Measurements from ENCODE around the gene FBH1. TPM values are rescaled to one million over a fixed set of nuclear protein-coding genes. Genes with fewer than 3 reads are reported as not detected.

The FBH1 gene
- total RNA-seq, 2 donors from 2014 or later = 30.9 to 63.6 TPM

DNA sequence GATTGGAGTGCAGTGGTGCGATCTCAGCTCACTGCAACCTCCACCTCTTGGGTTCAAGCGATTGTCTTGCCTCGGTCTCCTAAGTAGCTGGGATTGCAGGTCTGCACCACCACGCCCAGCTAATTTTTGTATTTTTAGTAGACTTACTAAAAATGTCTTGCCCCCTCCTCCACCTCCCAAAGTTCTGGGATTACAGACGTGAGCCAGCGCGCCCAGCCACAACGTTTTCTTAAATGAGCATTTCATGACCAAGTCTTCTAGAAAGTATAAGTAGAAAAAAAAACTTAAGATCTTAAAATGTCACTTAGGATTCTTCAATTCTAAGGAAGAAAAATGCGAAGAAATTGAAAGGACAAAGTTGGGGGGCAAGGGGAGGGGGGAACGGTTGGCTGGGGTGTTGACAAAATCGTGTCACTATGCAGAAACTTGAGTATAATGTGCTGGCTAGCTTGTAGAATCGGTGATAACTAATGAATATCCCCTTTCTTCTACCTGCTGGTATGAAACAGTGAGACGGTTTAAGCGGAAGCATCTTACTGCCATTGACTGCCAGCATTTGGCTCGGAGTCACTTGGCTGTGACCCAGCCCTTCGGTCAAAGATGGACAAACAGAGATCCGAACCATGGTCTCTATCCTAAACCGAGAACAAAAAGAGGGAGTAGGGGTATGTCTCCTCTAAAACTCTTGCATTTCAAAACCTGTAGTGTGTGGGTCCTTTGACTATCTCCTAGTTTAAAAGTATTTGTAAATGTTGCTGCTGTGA lies 12.7 kb downstream of the FBH1 start:
- Histone ChIP-seq H3K4me3 (no peak overlapping the region), H3K4me1 (peaks cover 3% of the 10 kb centered on the region), H3K36me3 (replicated peaks in 1 of 2; ENCODE audit: insufficient read depth in 1 of 2, low read depth in 2 of 2) (peaks cover 0 to 2% of the 10 kb centered on the region in 2 donors), H3K9me3 (no peaks in the 10 kb centered on the region), H3K27ac (no peak overlapping the region), H3K27me3 (no peaks in the 10 kb centered on the region)
- ATAC-seq (peak; percentile 14), DNase-seq (no peak)
- no peak for TF ChIP-seq POLR2A (IDR thresholded peaks at IDR 0.05)
- TF ChIP-seq, protein P1, sequence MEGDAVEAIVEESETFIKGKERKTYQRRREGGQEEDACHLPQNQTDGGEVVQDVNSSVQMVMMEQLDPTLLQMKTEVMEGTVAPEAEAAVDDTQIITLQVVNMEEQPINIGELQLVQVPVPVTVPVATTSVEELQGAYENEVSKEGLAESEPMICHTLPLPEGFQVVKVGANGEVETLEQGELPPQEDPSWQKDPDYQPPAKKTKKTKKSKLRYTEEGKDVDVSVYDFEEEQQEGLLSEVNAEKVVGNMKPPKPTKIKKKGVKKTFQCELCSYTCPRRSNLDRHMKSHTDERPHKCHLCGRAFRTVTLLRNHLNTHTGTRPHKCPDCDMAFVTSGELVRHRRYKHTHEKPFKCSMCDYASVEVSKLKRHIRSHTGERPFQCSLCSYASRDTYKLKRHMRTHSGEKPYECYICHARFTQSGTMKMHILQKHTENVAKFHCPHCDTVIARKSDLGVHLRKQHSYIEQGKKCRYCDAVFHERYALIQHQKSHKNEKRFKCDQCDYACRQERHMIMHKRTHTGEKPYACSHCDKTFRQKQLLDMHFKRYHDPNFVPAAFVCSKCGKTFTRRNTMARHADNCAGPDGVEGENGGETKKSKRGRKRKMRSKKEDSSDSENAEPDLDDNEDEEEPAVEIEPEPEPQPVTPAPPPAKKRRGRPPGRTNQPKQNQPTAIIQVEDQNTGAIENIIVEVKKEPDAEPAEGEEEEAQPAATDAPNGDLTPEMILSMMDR (IDR thresholded peaks at IDR 0.05) = no peak
- intact Hi-C loops (cut with DNase I) = no loop called here
- 75 to 77% methylated on average over 18 of the region's 18 CpGs for WGBS, 2 donors

DNA sequence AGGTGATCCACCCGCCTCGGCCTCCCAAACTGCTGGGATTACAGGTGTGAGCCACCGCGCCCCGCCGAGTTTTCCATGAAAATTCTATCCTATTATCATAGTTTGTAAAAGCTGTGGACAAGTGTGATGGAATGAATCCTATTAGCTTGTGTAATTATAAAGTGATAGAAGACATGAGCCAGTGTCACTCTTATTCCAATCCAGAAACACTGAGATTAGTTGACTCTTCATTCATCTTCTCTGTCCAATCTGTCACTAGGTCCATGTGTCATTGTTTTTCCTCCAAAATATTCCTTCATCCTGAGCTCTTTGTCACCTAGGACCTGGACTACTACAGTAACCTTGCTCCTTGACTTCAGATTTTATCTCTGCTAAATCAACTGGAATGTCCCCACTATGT lies 13.5 kb downstream of the FBH1 start:
- Histone ChIP-seq H3K36me3 (replicated peaks in 1 of 2; ENCODE audit: insufficient read depth in 1 of 2, low read depth in 2 of 2) (peaks cover 0 to 2% of the 10 kb centered on the region in 2 donors), H3K27ac (no peak overlapping the region), H3K4me3 (no peak overlapping the region), H3K9me3 (no peaks in the 10 kb centered on the region), H3K4me1 (peaks cover 3% of the 10 kb centered on the region), H3K27me3 (no peaks in the 10 kb centered on the region)
- intact Hi-C loops (cut with DNase I) = no loop called here
- DNase-seq (no peak), ATAC-seq (no peak)
- WGBS, 2 donors = 96 to 99% methylated on average over 6 of the region's 6 CpGs
- TF ChIP-seq, protein P1 (IDR thresholded peaks at IDR 0.05) = no peak

DNA sequence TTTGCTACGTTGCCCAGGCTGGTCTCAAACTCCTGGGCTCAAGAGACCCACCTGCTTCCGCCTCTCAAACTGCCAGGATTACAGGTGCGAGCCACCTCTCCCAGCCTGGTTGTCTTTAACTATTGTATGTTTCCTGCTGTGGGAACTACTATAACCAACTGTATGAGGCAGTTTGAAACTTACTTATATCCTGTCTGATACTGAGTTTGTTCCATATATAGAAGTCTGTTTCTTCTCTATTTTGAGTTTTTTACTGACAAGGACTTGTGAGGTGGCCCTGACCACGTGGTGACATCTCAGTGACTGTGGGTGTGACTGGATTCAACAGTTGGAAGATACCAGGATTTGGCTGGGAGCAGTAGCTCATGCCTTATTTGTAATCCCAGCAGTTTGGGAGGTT lies 14.2 kb downstream of the FBH1 start:
- WGBS, 2 donors = 71% methylated on average over 4 of the region's 4 CpGs
- intact Hi-C loops (cut with DNase I) = no loop called here
- H3K4me3 ChIP-seq = no peak overlapping the region
- H3K9me3 ChIP-seq = no peaks in the 10 kb centered on the region
- TF ChIP-seq, protein P1 (IDR thresholded peaks at IDR 0.05) = no peak
- TF ChIP-seq POLR2A (IDR thresholded peaks at IDR 0.05) = no peak
- peaks cover 3% of the 10 kb centered on the region for H3K4me1 ChIP-seq
- DNase-seq = no peak
- H3K36me3 ChIP-seq (replicated peaks in 1 of 2; ENCODE audit: insufficient read depth in 1 of 2, low read depth in 2 of 2) = peaks cover 0 to 6% of the 10 kb centered on the region in 2 donors
- no peak overlapping the region for H3K27ac ChIP-seq
- no peaks in the 10 kb centered on the region for H3K27me3 ChIP-seq
- ATAC-seq = no peak

DNA sequence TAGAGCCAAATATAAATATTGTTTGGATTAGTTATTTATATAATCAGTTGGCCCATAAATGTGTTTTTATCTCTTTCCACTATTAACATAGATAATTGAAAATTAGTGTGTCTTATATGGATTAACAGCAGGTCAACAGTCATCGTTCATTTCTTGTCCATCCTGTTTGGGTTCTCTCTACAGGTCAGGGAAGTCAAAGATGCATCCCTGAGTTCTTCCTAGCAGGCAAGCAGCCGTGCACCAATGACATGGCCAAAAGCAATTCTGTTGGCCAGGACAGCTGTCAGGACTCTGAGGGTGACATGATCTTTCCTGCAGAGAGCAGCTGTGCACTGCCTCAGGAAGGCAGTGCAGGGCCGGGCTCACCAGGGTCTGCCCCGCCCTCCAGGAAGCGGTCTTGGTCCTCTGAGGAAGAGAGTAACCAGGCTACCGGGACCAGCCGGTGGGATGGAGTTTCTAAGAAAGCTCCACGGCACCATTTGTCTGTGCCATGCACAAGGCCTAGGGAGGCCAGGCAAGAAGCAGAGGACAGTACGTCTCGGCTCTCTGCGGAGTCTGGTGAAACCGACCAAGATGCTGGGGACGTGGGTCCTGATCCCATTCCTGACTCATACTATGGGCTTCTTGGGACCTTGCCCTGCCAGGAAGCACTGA lies 15.9 kb downstream of the FBH1 start:
- no peak for DNase-seq
- Histone ChIP-seq H3K36me3 (replicated peaks in 1 of 2; ENCODE audit: insufficient read depth in 1 of 2, low read depth in 2 of 2) (peaks cover 9 to 20% of the 10 kb centered on the region in 2 donors), H3K27me3 (no peaks in the 10 kb centered on the region), H3K9me3 (no peaks in the 10 kb centered on the region), H3K4me1 (no peaks in the 10 kb centered on the region), H3K4me3 (no peak overlapping the region), H3K27ac (no peak overlapping the region)
- WGBS, 2 donors = 80 to 86% methylated on average over 4 to 13 of the region's 13 CpGs
- TF ChIP-seq, protein P1 (IDR thresholded peaks at IDR 0.05) = no peak
- TF ChIP-seq POLR2A (IDR thresholded peaks at IDR 0.05) = no peak
- ATAC-seq = no peak
- intact Hi-C loops (cut with DNase I) = no loop called here

Data from body of pancreas (tissue), 4 donors.